ENCODE results near the gene UBALD1. TPM values are rescaled to one million over a fixed set of nuclear protein-coding genes. Genes with fewer than 3 reads are reported as not detected.

Gene UBALD1
- total and polyA plus RNA-seq, 9 of the 15 experiments (the other 6 are each of a cell fraction or from before 2014, with no cell fraction given), result 1.3 to 38.0 (median 6.2) TPM; not detected in 2

DNA sequence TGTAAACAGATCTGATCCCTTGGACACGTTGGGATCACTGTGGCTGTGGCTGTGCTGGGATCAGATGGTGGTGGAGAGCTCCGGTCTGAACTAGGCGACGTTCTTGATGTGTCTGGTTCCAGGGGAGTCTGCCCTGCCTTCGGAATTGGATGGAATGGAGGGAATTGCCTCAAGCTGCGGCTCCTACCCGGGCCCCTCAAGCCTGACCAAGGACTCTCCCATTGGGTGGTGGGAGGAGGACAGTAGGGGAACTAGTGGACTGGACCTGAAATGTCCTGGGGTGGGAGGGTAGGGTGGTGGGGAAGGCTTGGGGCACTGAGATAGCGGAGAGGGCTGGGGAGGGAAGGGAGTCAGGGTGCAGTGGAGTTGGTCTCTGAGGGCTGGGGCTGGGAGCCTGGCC lies 3.2 kb upstream of the UBALD1 start:
- peaks cover 28% of the 10 kb centered on the region for H3K79me2 ChIP-seq (ENCODE audit: control insufficient read depth, insufficient read depth, low read length)
- peak in 2 of 4 experiments; percentile 38 to 45 for DNase-seq (ENCODE audit: extremely low read depth in 1 of 4, low spot score in 3 of 4)
- no peak for FAIRE-seq
- peak overlapping the region; percentile 98 to 99 for H3K9ac ChIP-seq (ENCODE audit: insufficient read depth in 1 of 2, low read depth in 2 of 2, low read length in 2 of 2)
- in situ Hi-C loops (cut with MboI), result no loop called here
- intact Hi-C loops (cut with micrococcal nuclease), result no loop called here
- no peaks in the 10 kb centered on the region for H3K27me3 ChIP-seq (ENCODE audit: control insufficient read depth in 2 of 2, insufficient read depth in 2 of 2, low read length in 2 of 2)
- H3K4me2 ChIP-seq (ENCODE audit: insufficient read depth, low read length), result peak overlapping the region; percentile 81
- H3K4me1 ChIP-seq (replicated peaks in 1 of 2; ENCODE audit: control insufficient read depth in 2 of 2, insufficient read depth in 2 of 2, low read length in 2 of 2), result peaks cover 28 to 58% of the 10 kb centered on the region in 2 experiments
- WGBS (ENCODE audit: insufficient coverage, low coverage, missing lambda C conversion rate), result 42% methylated on average over 5 of the region's 8 CpGs
- no TSS peak for BruUV-seq (replicated peaks)
- TF ChIP-seq, protein P1, sequence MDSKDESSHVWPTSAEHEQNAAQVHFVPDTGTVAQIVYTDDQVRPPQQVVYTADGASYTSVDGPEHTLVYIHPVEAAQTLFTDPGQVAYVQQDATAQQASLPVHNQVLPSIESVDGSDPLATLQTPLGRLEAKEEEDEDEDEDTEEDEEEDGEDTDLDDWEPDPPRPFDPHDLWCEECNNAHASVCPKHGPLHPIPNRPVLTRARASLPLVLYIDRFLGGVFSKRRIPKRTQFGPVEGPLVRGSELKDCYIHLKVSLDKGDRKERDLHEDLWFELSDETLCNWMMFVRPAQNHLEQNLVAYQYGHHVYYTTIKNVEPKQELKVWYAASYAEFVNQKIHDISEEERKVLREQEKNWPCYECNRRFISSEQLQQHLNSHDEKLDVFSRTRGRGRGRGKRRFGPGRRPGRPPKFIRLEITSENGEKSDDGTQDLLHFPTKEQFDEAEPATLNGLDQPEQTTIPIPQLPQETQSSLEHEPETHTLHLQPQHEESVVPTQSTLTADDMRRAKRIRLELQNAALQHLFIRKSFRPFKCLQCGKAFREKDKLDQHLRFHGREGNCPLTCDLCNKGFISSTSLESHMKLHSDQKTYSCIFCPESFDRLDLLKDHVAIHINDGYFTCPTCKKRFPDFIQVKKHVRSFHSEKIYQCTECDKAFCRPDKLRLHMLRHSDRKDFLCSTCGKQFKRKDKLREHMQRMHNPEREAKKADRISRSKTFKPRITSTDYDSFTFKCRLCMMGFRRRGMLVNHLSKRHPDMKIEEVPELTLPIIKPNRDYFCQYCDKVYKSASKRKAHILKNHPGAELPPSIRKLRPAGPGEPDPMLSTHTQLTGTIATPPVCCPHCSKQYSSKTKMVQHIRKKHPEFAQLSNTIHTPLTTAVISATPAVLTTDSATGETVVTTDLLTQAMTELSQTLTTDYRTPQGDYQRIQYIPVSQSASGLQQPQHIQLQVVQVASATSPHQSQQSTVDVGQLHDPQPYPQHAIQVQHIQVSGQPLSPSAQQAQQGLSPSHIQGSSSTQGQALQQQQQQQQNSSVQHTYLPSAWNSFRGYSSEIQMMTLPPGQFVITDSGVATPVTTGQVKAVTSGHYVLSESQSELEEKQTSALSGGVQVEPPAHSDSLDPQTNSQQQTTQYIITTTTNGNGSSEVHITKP (IDR thresholded peaks at IDR 0.05; ENCODE audit: partially characterized antibody), result peak; percentile 68
- TF ChIP-seq, protein P2, sequence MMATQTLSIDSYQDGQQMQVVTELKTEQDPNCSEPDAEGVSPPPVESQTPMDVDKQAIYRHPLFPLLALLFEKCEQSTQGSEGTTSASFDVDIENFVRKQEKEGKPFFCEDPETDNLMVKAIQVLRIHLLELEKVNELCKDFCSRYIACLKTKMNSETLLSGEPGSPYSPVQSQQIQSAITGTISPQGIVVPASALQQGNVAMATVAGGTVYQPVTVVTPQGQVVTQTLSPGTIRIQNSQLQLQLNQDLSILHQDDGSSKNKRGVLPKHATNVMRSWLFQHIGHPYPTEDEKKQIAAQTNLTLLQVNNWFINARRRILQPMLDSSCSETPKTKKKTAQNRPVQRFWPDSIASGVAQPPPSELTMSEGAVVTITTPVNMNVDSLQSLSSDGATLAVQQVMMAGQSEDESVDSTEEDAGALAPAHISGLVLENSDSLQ (IDR thresholded peaks at IDR 0.05), result no peak
- H3K4me3 ChIP-seq, result no peak overlapping the region
- peaks cover 5% of the 10 kb centered on the region; the same call in 1 of the 3 replicates for H3K36me3 ChIP-seq (ENCODE audit: control insufficient read depth, insufficient read depth, low read length)
- no peak for ATAC-seq
- no peaks in the 10 kb centered on the region for H3K9me3 ChIP-seq (replicated peaks; ENCODE audit: control insufficient read depth, insufficient read depth, low read depth, low read length)
- peak overlapping the region; percentile 99 for H3K27ac ChIP-seq (ENCODE audit: extremely low read depth, low read depth, low read length)
- H3K9me1 ChIP-seq (ENCODE audit: control insufficient read depth, insufficient read depth, low read length), result peaks cover 5% of the 10 kb centered on the region
- POLR2A ChIA-PET, result interaction anchor here (0.7 to 2.3 kb wide), 9 partner anchors 9 to 570 kb away, joined by 3 to 6 read pairs (median 4); no protein-coding TSS in a partner anchor
- H2AFZ ChIP-seq (ENCODE audit: low read depth, low read length), result peak overlapping the region; percentile 78
- CTCF ChIA-PET (ENCODE audit: low intra/inter-chr PET ratio), result no interaction called here
- peaks cover 10% of the 10 kb centered on the region for H4K20me1 ChIP-seq (replicated peaks; ENCODE audit: control insufficient read depth, insufficient read depth, low read length)
